GM12872 (cell line): ENCODE measurements around the gene SGK1.

ENCODE experiments used
- TF ChIP-seq, protein P1 (sequence below): IDR thresholded peaks from 3 replicates; pipeline ENCODE4 v1.5.1; 2011; ENCODE audit warnings: low read depth, mild to moderate bottlenecking, low read length, moderate library complexity; ENCODE audit not compliant: insufficient read depth

Gene SGK1

GRCh38 chr6:134281388-134281787 lies 36.5 kb downstream of the SGK1 start:
- TF ChIP-seq, protein P1, sequence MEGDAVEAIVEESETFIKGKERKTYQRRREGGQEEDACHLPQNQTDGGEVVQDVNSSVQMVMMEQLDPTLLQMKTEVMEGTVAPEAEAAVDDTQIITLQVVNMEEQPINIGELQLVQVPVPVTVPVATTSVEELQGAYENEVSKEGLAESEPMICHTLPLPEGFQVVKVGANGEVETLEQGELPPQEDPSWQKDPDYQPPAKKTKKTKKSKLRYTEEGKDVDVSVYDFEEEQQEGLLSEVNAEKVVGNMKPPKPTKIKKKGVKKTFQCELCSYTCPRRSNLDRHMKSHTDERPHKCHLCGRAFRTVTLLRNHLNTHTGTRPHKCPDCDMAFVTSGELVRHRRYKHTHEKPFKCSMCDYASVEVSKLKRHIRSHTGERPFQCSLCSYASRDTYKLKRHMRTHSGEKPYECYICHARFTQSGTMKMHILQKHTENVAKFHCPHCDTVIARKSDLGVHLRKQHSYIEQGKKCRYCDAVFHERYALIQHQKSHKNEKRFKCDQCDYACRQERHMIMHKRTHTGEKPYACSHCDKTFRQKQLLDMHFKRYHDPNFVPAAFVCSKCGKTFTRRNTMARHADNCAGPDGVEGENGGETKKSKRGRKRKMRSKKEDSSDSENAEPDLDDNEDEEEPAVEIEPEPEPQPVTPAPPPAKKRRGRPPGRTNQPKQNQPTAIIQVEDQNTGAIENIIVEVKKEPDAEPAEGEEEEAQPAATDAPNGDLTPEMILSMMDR, result no peak

GRCh38 chr6:134278000-134278399 lies 39.9 kb downstream of the SGK1 start:
- TF ChIP-seq, protein P1, result no peak

DNA sequence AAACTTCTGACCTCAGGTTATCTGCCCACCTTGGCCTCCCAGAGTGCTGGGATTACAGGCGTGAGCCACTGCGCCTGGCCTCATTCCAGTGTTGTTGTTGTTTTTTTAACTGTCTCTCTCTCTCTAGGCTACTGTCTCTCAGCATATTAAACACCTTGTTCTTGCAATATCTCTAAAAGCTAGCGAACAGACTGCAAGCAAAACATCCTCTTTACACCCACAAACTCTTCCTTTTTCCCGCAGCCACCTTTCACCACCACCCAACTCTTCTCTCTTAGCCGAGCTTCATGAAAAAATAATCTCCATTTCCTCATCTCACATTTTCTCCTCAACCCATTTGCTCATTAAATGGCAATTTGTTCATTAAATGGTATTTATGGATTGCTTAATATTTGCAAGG lies 45.5 kb downstream of the SGK1 start:
- TF ChIP-seq, protein P1, result no peak

- TF ChIP-seq, protein P1, result no peak
Observed at GRCh38 chr6:134267917-134268361, 50.0 kb downstream of the SGK1 start.

GRCh38 chr6:134266776-134267175 lies 51.1 kb downstream of the SGK1 start:
- TF ChIP-seq, protein P1, result no peak

DNA sequence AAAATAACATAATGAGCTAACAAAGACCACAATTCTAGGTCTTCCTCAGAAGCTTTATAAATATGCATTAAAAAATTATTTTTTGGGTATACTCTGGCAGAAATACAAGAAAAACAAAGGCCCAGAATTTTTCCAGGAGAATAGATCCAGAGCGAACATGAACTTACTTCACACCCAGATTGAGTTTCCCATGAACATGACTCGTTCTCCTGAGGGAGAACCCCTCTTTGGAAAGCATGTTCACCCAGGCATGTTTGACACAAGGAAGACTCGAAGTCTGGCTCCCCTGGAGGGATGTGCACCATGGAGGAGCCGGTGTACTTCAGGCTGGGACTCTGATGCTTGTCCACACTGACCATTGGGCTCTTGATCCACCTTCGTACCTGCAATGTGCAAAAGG lies 56.1 kb downstream of the SGK1 start:
- TF ChIP-seq, protein P1, result no peak

GRCh38 chr6:134258849-134259306 lies 59.0 kb downstream of the SGK1 start:
- TF ChIP-seq, protein P1, result no peak

GRCh38 chr6:134257516-134257915 lies 60.4 kb downstream of the SGK1 start:
- TF ChIP-seq, protein P1, result no peak
